Testis (tissue), 2 donors: Measurements from ENCODE around the gene TMOD3.

Experiments used
- POLR2A ChIP-seq: fragments of 450-650 bp; IDR thresholded peaks from one replicate; pipeline ENCODE4 v1.6.1; 2017; ENCODE audit warnings: antibody characterized with exemption, mild to moderate bottlenecking, moderate library complexity
- TF ChIP-seq, protein P1 (sequence below), 3 experiments: fragments of 450-650 bp in 2 of 3; fragments of 200-600 bp in 1 of 3; sonication (generic) in 1 of 3; IDR thresholded peaks; one replicate each; pipeline ENCODE4 v1.5.1; 2016 to 2019; ENCODE audit warnings: antibody characterized with exemption in 3 of 3, mild to moderate bottlenecking in 2 of 3, moderate library complexity in 1 of 3

DNA sequence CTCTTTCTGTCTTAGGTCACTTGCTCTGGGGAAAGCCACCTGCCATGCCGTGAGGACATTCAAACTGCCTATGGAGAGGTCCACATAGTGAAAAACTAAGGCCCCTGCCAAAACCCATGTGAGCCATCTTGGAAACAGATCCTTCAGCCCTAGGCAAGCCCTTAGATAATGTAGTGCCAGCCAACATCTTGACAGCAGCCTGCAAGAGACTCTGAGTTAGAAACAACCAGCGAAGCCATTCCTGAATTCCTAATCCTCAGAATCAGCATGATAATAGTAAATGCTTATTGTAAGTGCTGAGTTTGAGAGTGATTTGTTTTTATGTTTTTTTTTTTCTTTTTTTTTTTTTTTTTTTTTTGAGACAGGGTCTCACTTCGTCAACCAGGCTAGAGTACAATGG lies 101.6 kb downstream of the TMOD3 start:
- TF ChIP-seq, protein P1, sequence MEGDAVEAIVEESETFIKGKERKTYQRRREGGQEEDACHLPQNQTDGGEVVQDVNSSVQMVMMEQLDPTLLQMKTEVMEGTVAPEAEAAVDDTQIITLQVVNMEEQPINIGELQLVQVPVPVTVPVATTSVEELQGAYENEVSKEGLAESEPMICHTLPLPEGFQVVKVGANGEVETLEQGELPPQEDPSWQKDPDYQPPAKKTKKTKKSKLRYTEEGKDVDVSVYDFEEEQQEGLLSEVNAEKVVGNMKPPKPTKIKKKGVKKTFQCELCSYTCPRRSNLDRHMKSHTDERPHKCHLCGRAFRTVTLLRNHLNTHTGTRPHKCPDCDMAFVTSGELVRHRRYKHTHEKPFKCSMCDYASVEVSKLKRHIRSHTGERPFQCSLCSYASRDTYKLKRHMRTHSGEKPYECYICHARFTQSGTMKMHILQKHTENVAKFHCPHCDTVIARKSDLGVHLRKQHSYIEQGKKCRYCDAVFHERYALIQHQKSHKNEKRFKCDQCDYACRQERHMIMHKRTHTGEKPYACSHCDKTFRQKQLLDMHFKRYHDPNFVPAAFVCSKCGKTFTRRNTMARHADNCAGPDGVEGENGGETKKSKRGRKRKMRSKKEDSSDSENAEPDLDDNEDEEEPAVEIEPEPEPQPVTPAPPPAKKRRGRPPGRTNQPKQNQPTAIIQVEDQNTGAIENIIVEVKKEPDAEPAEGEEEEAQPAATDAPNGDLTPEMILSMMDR (IDR thresholded peaks at IDR 0.05), result no peak
- no peak for TF ChIP-seq POLR2A
